ENCODE measurements around the gene PLAC9. TPM values are rescaled to one million over a fixed set of nuclear protein-coding genes. Genes with fewer than 3 reads are reported as not detected.
A peak's percentile ranks its signal among the peaks of the same experiment; 100 is the strongest.

The PLAC9 gene
- total RNA-seq, 1 donor from 2014 or later: 1.5 TPM

- FAIRE-seq (no peak), DNase-seq (ENCODE audit: low read depth) (no peak)
- Mint-ChIP-seq H3K4me3 (ENCODE audit: unreplicated experiment) (no peak overlapping the region), H3K27me3 (ENCODE audit: low read depth, unreplicated experiment) (no peaks in the 10 kb centered on the region), H3K36me3 (ENCODE audit: low read depth, unreplicated experiment) (peaks cover 43% of the 10 kb centered on the region), H3K9me3 (ENCODE audit: unreplicated experiment) (no peaks in the 10 kb centered on the region), H3K4me1 (ENCODE audit: low read depth, unreplicated experiment) (peaks cover 49% of the 10 kb centered on the region), H3K27ac (ENCODE audit: unreplicated experiment) (peak overlapping the region; percentile 80)
- Histone ChIP-seq H4K20me1 (ENCODE audit: insufficient read depth, low read length) (peaks cover 17% of the 10 kb centered on the region), H3K9ac (ENCODE audit: low read length) (peak overlapping the region; percentile 16), H3K27me3 (ENCODE audit: insufficient read depth, low read length) (no peaks in the 10 kb centered on the region), H3K4me1 (ENCODE audit: insufficient read depth, low read length) (peaks cover 48% of the 10 kb centered on the region), H3K4me3 (ENCODE audit: insufficient read depth, low read depth, low read length) (no peak overlapping the region), H2AFZ (ENCODE audit: low read depth, low read length) (no peak overlapping the region), H3K9me3 (ENCODE audit: insufficient read depth, low read depth, low read length) (no peaks in the 10 kb centered on the region), H3K79me2 (ENCODE audit: insufficient read depth, low read length) (no peaks in the 10 kb centered on the region), H3K36me3 (ENCODE audit: insufficient read depth, low read length) (peaks cover 24% of the 10 kb centered on the region), H3K27ac (ENCODE audit: low read depth, low read length) (no peak overlapping the region), H3K4me2 (ENCODE audit: low read length) (no peak overlapping the region)
- TF ChIP-seq CTCF (IDR thresholded peaks at IDR 0.05; ENCODE audit: insufficient read depth, low read depth, low read length): no peak
- TF ChIP-seq EZH2 (IDR thresholded peaks at IDR 0.05; ENCODE audit: insufficient read depth, low read length): no peak
Observed at GRCh38 chr10:80157561-80157960, 25.0 kb downstream of the PLAC9 start.

- H2AFZ ChIP-seq (ENCODE audit: low read depth, low read length): no peak overlapping the region
- no peak for FAIRE-seq
- no peaks in the 10 kb centered on the region for H3K9me3 ChIP-seq (ENCODE audit: insufficient read depth, low read depth, low read length)
- no peaks in the 10 kb centered on the region for H3K27me3 ChIP-seq (ENCODE audit: insufficient read depth, low read length)
- no peak overlapping the region for H3K4me3 Mint-ChIP-seq (ENCODE audit: unreplicated experiment)
- H3K4me2 ChIP-seq (ENCODE audit: low read length): peak overlapping the region; percentile 70
- H3K36me3 Mint-ChIP-seq (ENCODE audit: low read depth, unreplicated experiment): peaks cover 45% of the 10 kb centered on the region
- H3K4me1 Mint-ChIP-seq (ENCODE audit: low read depth, unreplicated experiment): peaks cover 49% of the 10 kb centered on the region
- H3K79me2 ChIP-seq (ENCODE audit: insufficient read depth, low read length): no peaks in the 10 kb centered on the region
- TF ChIP-seq CTCF (IDR thresholded peaks at IDR 0.05; ENCODE audit: insufficient read depth, low read depth, low read length) (no peak), EZH2 (IDR thresholded peaks at IDR 0.05; ENCODE audit: insufficient read depth, low read length) (no peak)
- no peaks in the 10 kb centered on the region for H3K27me3 Mint-ChIP-seq (ENCODE audit: low read depth, unreplicated experiment)
- peaks cover 18% of the 10 kb centered on the region for H4K20me1 ChIP-seq (ENCODE audit: insufficient read depth, low read length)
- peak overlapping the region; percentile 80 for H3K27ac Mint-ChIP-seq (ENCODE audit: unreplicated experiment)
- peaks cover 48% of the 10 kb centered on the region for H3K4me1 ChIP-seq (ENCODE audit: insufficient read depth, low read length)
- H3K36me3 ChIP-seq (ENCODE audit: insufficient read depth, low read length): peaks cover 27% of the 10 kb centered on the region
- DNase-seq (ENCODE audit: low read depth): no peak
- H3K9me3 Mint-ChIP-seq (ENCODE audit: unreplicated experiment): no peaks in the 10 kb centered on the region
- peak overlapping the region; percentile 16 for H3K9ac ChIP-seq (ENCODE audit: low read length)
- peak overlapping the region; percentile 62 for H3K27ac ChIP-seq (ENCODE audit: low read depth, low read length)
- H3K4me3 ChIP-seq (ENCODE audit: insufficient read depth, low read depth, low read length): no peak overlapping the region
Observed at GRCh38 chr10:80158126-80158525, 25.6 kb downstream of the PLAC9 start.

GRCh38 chr10:80158598-80159127 lies 26.1 kb downstream of the PLAC9 start:
- Histone ChIP-seq H2AFZ (ENCODE audit: low read depth, low read length) (no peak overlapping the region), H3K4me2 (ENCODE audit: low read length) (peak overlapping the region; percentile 70), H4K20me1 (ENCODE audit: insufficient read depth, low read length) (peaks cover 24% of the 10 kb centered on the region), H3K79me2 (ENCODE audit: insufficient read depth, low read length) (no peaks in the 10 kb centered on the region), H3K4me1 (ENCODE audit: insufficient read depth, low read length) (peaks cover 49% of the 10 kb centered on the region), H3K9ac (ENCODE audit: low read length) (peak overlapping the region; percentile 50), H3K27ac (ENCODE audit: low read depth, low read length) (peak overlapping the region; percentile 62), H3K36me3 (ENCODE audit: insufficient read depth, low read length) (peaks cover 28% of the 10 kb centered on the region), H3K9me3 (ENCODE audit: insufficient read depth, low read depth, low read length) (no peaks in the 10 kb centered on the region), H3K27me3 (ENCODE audit: insufficient read depth, low read length) (no peaks in the 10 kb centered on the region), H3K4me3 (ENCODE audit: insufficient read depth, low read depth, low read length) (no peak overlapping the region)
- H3K36me3 Mint-ChIP-seq (ENCODE audit: low read depth, unreplicated experiment): peaks cover 44% of the 10 kb centered on the region
- peak; percentile 97 for DNase-seq (ENCODE audit: low read depth)
- peak overlapping the region; percentile 80 for H3K27ac Mint-ChIP-seq (ENCODE audit: unreplicated experiment)
- H3K4me3 Mint-ChIP-seq (ENCODE audit: unreplicated experiment): no peak overlapping the region
- H3K4me1 Mint-ChIP-seq (ENCODE audit: low read depth, unreplicated experiment): peaks cover 50% of the 10 kb centered on the region
- no peaks in the 10 kb centered on the region for H3K9me3 Mint-ChIP-seq (ENCODE audit: unreplicated experiment)
- FAIRE-seq: peak; percentile 100
- no peak for TF ChIP-seq EZH2 (IDR thresholded peaks at IDR 0.05; ENCODE audit: insufficient read depth, low read length)
- TF ChIP-seq CTCF (IDR thresholded peaks at IDR 0.05; ENCODE audit: insufficient read depth, low read depth, low read length): no peak
- H3K27me3 Mint-ChIP-seq (ENCODE audit: low read depth, unreplicated experiment): no peaks in the 10 kb centered on the region

Measured in astrocyte (in vitro differentiated cells and primary cell).